Suprapubic skin (tissue), 4 donors: Measurements from ENCODE around the gene ST6GAL1.

Experiments used
- CTCF ChIP-seq, 2 donors: fragments of 200-600 bp in 1 of 2; fragments of 450-650 bp in 1 of 2; sonication (generic) in 1 of 2; IDR thresholded peaks; one replicate each; pipeline ENCODE4 v1.5.1; 2016 to 2019; ENCODE audit warnings: antibody characterized with exemption in 2 of 2, mild to moderate bottlenecking in 1 of 2, moderate library complexity in 1 of 2
- EP300 ChIP-seq: sonication (generic); formaldehyde crosslinking; IDR thresholded peaks from one replicate; pipeline ENCODE4 v1.6.1; 2017; ENCODE audit warnings: antibody characterized with exemption
- POLR2AphosphoS5 ChIP-seq, 3 donors: sonication (generic); formaldehyde crosslinking; IDR thresholded peaks; one replicate each; pipeline ENCODE4 v1.6.1; 2017; ENCODE audit warnings: antibody characterized with exemption in 3 of 3

- no peak for TF ChIP-seq CTCF (IDR thresholded peaks at IDR 0.05)
- TF ChIP-seq EP300 = no peak
- no peak for TF ChIP-seq POLR2AphosphoS5 (IDR thresholded peaks at IDR 0.05)
Observed at GRCh38 chr3:186985661-186986364, 55.5 kb downstream of the ST6GAL1 start.
